Activated CD4-positive, alpha-beta T cell treated with anti-CD3 and anti-CD28 coated beads for 48 hours (primary cell): ENCODE measurements around the gene CFL1.
A peak's percentile ranks its signal among the peaks of the same experiment; 100 is the strongest.

Source experiments
- DNase-seq: peaks from one replicate; pipeline ENCODE4 v3.0.0-alpha.2; 2020

CFL1 gene

GRCh38 chr11:65829459-65829858 is 28.5 kb downstream of the CFL1 start:
- no peak for DNase-seq

GRCh38 chr11:65826984-65827735 is 30.8 kb downstream of the CFL1 start:
- no peak for DNase-seq

GRCh38 chr11:65822776-65823528 is 35.0 kb downstream of the CFL1 start:
- DNase-seq: no peak

GRCh38 chr11:65821107-65821506 is 36.9 kb downstream of the CFL1 start:
- DNase-seq: no peak

GRCh38 chr11:65817835-65818680 is 39.9 kb downstream of the CFL1 start:
- DNase-seq: peak; percentile 97

GRCh38 chr11:65817312-65817834 is 40.6 kb downstream of the CFL1 start:
- DNase-seq: no peak

- DNase-seq: no peak
Measured at GRCh38 chr11:65816696-65817095, 41.3 kb downstream of the CFL1 start.

- DNase-seq: no peak
Measured at GRCh38 chr11:65814986-65815565, 42.9 kb downstream of the CFL1 start.

GRCh38 chr11:65814131-65814985 is 43.6 kb downstream of the CFL1 start:
- DNase-seq: no peak

GRCh38 chr11:65811764-65812475 is 46.1 kb downstream of the CFL1 start:
- no peak for DNase-seq

- DNase-seq: no peak
Measured at GRCh38 chr11:65810046-65810868, 47.7 kb downstream of the CFL1 start.

GRCh38 chr11:65809496-65809895 is 48.5 kb downstream of the CFL1 start:
- no peak for DNase-seq

- no peak for DNase-seq
Measured at GRCh38 chr11:65808744-65809341, 49.1 kb downstream of the CFL1 start.

- no peak for DNase-seq
Measured at GRCh38 chr11:65806979-65807378, 51.0 kb downstream of the CFL1 start.
